T-helper 17 cell (primary cell): ENCODE measurements around the gene AGAP5. TPM values are rescaled to one million over a fixed set of nuclear protein-coding genes. Genes with fewer than 3 reads are reported as not detected.
"Not testable (repeated sequence)": the region's sequence is repeated elsewhere in the genome, so short reads cannot be mapped to it uniquely, and the experiment has no call there.

Experiments
- ATAC-seq: fragments of 150-1000 bp; cut with Tn5 transposase; 2 replicates; pipeline ENCODE4 v1.10.0; 2021; ENCODE audit warnings: mild to moderate bottlenecking, moderate library complexity
- DNase-seq, 3 donors: peaks; one replicate each; pipeline versions ENCODE4 v3.0.0 to v3.0.0-alpha.2; 2020 to 2021
- H3K9me3 ChIP-seq: one replicate; pipeline ENCODE4 v1.7.0; 2013; ENCODE audit warnings: low read length, mild to moderate bottlenecking; ENCODE audit not compliant: control insufficient read depth, poor library complexity, severe bottlenecking
- H3K27ac Mint-ChIP-seq: one replicate; pipeline ENCODE4 v1.8.0; 2022; ENCODE audit warnings: mild to moderate bottlenecking, moderate library complexity, mixed read lengths
- H3K27me3 Mint-ChIP-seq: one replicate; pipeline ENCODE4 v1.8.0; 2022; ENCODE audit warnings: mixed read lengths
- H3K36me3 Mint-ChIP-seq: one replicate; pipeline ENCODE4 v1.8.0; 2022; ENCODE audit warnings: low read depth, mixed read lengths
- H3K4me1 Mint-ChIP-seq: one replicate; pipeline ENCODE4 v1.8.0; 2022; ENCODE audit warnings: mild to moderate bottlenecking, mixed read lengths
- H3K4me3 Mint-ChIP-seq: one replicate; pipeline ENCODE4 v1.8.0; 2022; ENCODE audit warnings: mild to moderate bottlenecking, moderate library complexity, mixed read lengths
- total RNA-seq, 4 donors: library from RNA in 2 of 4; stranded (reverse) in 2 of 4; gene quantifications; one replicate each; pipeline ENCODE4 v1.2.3 and lab custom pipeline; 2022 to 2026

Gene AGAP5
- total RNA-seq, 2 donors from 2014 or later = 7.7 to 8.2 TPM

- H3K4me1 Mint-ChIP-seq, H3K36me3 Mint-ChIP-seq, DNase-seq, H3K4me3 Mint-ChIP-seq, H3K27me3 Mint-ChIP-seq, ATAC-seq, H3K9me3 ChIP-seq: not testable (repeated sequence)
- H3K27ac Mint-ChIP-seq = peak overlapping the region; percentile 43
Measured at GRCh38 chr10:73662705-73663104, 35.2 kb downstream of the AGAP5 start.

DNA sequence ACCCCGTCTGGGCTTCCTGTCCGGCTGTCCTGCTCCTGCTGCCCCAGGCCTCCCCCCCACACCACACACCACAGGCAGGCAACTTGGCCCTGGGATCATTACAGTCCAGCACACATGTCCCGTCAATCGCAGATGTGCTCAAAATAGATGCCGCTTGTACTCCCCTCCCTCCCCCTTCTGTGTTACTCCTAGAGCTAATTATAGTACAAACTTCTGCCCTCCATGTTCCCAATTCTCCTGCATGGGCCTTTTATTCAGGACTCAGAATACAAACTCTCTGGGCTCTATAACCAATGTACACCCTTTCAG is 42.0 kb downstream of the AGAP5 start, which contains the start of gene SYNPO2L:
Gene SYNPO2L (minus strand): TSS at position 40 of the 309 bp plus-strand sequence. CDS start 107 bp downstream, outside the sequence.
- no peak within 1 kb of the TSS for H3K4me3 Mint-ChIP-seq
- H3K27me3 Mint-ChIP-seq = no peaks in the 10 kb centered on the region
- H3K4me1 Mint-ChIP-seq = no peaks in the 10 kb centered on the region
- H3K27ac Mint-ChIP-seq = no peak within 1 kb of the TSS
- no peak for DNase-seq
- peaks cover 7% of the 10 kb centered on the region for H3K36me3 Mint-ChIP-seq
- no peaks in the 10 kb centered on the region for H3K9me3 ChIP-seq
- no peak for ATAC-seq

- no peaks in the 10 kb centered on the region for H3K9me3 ChIP-seq
- no peak for DNase-seq
- Mint-ChIP-seq H3K4me1 (no peaks in the 10 kb centered on the region), H3K27me3 (peaks cover 4% of the 10 kb centered on the region), H3K36me3 (peaks cover 7% of the 10 kb centered on the region), H3K4me3 (no peak overlapping the region), H3K27ac (no peak overlapping the region)
- ATAC-seq = no peak
Measured at GRCh38 chr10:73655257-73655989, 42.5 kb downstream of the AGAP5 start.

- peak overlapping the region; percentile 65 for H3K27ac Mint-ChIP-seq
- H3K9me3 ChIP-seq = no peaks in the 10 kb centered on the region
- no peak for DNase-seq
- H3K36me3 Mint-ChIP-seq = peaks cover 7% of the 10 kb centered on the region
- H3K4me3 Mint-ChIP-seq = no peak overlapping the region
- H3K4me1 Mint-ChIP-seq = peaks cover 3% of the 10 kb centered on the region
- peaks cover 15% of the 10 kb centered on the region for H3K27me3 Mint-ChIP-seq
- ATAC-seq = no peak
Measured at GRCh38 chr10:73653701-73654100, 44.2 kb downstream of the AGAP5 start.

DNA sequence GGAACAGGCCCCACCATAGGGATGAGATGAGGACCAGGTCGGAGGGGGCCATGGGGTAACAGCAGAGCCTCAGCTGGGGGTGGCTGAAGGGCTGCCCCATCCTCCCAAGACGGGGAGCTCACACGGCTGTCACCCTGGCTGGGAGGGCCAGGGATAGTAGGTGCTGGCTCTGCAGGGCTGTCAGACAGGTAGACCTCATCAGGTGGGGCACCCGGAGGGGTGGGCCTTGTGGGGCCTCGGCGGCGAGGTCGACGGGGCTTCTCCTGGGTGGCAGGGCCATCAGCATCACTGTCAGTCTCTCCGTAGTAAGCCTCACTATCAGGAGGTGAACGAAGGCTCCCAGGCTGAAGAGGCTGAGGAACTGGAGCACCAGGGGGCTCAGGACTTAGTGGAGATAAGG is 44.7 kb downstream of the AGAP5 start:
- peaks cover 7% of the 10 kb centered on the region for H3K36me3 Mint-ChIP-seq
- no peak for ATAC-seq
- H3K4me3 Mint-ChIP-seq = no peak overlapping the region
- DNase-seq = no peak
- H3K4me1 Mint-ChIP-seq = peaks cover 3% of the 10 kb centered on the region
- H3K27me3 Mint-ChIP-seq = peaks cover 16% of the 10 kb centered on the region
- H3K9me3 ChIP-seq = no peaks in the 10 kb centered on the region
- H3K27ac Mint-ChIP-seq = no peak overlapping the region

DNA sequence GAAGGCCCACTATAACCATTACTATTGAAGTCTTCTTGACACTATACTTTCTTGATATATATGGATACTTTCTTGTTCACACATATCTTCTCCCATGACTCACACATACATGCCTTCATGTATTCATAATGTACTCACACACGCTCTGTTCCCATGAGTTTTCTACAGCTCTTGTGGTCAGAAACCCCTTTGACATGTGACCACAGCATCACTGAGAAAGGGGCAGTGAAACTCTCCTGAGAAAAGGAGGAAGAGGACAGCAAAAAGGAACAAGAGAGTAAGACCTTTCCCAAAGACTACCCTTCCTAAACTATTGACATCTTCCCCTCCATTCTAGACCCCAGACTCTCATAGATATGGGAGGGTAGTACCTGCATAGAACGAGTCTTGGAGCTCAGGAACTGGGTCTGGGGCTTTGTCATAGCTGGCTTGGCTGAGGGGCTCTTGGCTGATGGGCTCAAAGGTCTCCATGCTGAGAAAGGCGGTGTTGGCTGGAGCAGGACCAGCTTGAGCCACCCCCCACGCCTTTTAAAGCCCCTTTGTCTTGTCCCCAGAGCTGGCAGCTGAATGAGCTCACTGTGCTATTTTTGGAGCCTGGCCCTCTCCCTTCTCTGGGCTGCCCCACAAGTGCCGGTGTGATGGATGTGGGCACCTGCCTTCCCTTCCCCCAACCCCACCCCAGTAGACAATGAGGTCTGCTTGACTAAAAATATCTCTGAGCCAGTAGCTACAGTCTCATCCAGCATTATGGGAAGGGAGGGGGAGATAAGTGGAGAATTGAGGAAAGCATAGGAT is 47.2 kb downstream of the AGAP5 start:
- ATAC-seq = no peak
- Mint-ChIP-seq H3K4me3 (no peak overlapping the region), H3K4me1 (peaks cover 6% of the 10 kb centered on the region), H3K27ac (no peak overlapping the region), H3K27me3 (peaks cover 24% of the 10 kb centered on the region), H3K36me3 (peaks cover 7% of the 10 kb centered on the region)
- no peak for DNase-seq
- H3K9me3 ChIP-seq = no peaks in the 10 kb centered on the region

GRCh38 chr10:73649876-73650536 is 47.9 kb downstream of the AGAP5 start:
- DNase-seq = no peak
- ATAC-seq = no peak
- peaks cover 9% of the 10 kb centered on the region for H3K4me1 Mint-ChIP-seq
- peaks cover 7% of the 10 kb centered on the region for H3K36me3 Mint-ChIP-seq
- no peaks in the 10 kb centered on the region for H3K9me3 ChIP-seq
- H3K4me3 Mint-ChIP-seq = no peak overlapping the region
- peaks cover 30% of the 10 kb centered on the region for H3K27me3 Mint-ChIP-seq
- no peak overlapping the region for H3K27ac Mint-ChIP-seq

GRCh38 chr10:73648975-73649829 is 48.7 kb downstream of the AGAP5 start:
- H3K27ac Mint-ChIP-seq = no peak overlapping the region
- H3K27me3 Mint-ChIP-seq = peaks cover 36% of the 10 kb centered on the region
- peaks cover 14% of the 10 kb centered on the region for H3K4me1 Mint-ChIP-seq
- peak overlapping the region; percentile 50 for H3K4me3 Mint-ChIP-seq
- H3K9me3 ChIP-seq = no peaks in the 10 kb centered on the region
- H3K36me3 Mint-ChIP-seq = peaks cover 6% of the 10 kb centered on the region
- DNase-seq (no peak), ATAC-seq (no peak)

GRCh38 chr10:73647875-73648651 is 49.8 kb downstream of the AGAP5 start:
- DNase-seq (no peak), ATAC-seq (peak; percentile 22)
- Mint-ChIP-seq H3K4me3 (peak overlapping the region; percentile 87), H3K27ac (peak overlapping the region; percentile 32), H3K27me3 (peaks cover 36% of the 10 kb centered on the region), H3K36me3 (peaks cover 4% of the 10 kb centered on the region), H3K4me1 (peaks cover 16% of the 10 kb centered on the region)
- no peaks in the 10 kb centered on the region for H3K9me3 ChIP-seq

GRCh38 chr10:73647211-73647874 is 50.6 kb downstream of the AGAP5 start:
- no peaks in the 10 kb centered on the region for H3K9me3 ChIP-seq
- Mint-ChIP-seq H3K4me1 (peaks cover 16% of the 10 kb centered on the region), H3K27me3 (peaks cover 36% of the 10 kb centered on the region), H3K27ac (peak overlapping the region; percentile 32), H3K36me3 (no peaks in the 10 kb centered on the region), H3K4me3 (peak overlapping the region; percentile 87)
- ATAC-seq (peak; percentile 21), DNase-seq (no peak)

- DNase-seq (no peak), ATAC-seq (no peak)
- no peaks in the 10 kb centered on the region for H3K36me3 Mint-ChIP-seq
- peak overlapping the region; percentile 87 for H3K4me3 Mint-ChIP-seq
- peaks cover 37% of the 10 kb centered on the region for H3K27me3 Mint-ChIP-seq
- H3K4me1 Mint-ChIP-seq = peaks cover 18% of the 10 kb centered on the region
- no peaks in the 10 kb centered on the region for H3K9me3 ChIP-seq
- peak overlapping the region; percentile 32 for H3K27ac Mint-ChIP-seq
Measured at GRCh38 chr10:73646598-73647041, 51.3 kb downstream of the AGAP5 start.

DNA sequence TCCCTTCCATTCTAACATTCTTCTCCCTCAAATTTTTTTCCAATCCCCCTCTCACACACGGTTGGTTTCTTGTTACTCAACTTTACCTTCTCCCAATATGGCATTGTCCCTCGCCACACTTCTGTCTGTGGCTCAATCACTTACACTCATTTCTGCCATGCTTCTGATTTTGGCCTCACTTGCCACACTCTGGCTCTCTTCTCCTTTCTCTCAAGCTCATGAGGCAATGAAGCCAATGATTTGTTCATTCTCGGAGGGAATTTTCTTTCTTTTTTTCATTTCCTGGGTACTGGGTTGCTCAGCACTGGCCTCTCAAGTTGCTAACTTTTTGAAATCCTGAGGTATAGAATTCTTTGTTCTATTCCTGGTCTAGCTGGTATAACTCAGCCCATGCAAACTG is 52.7 kb downstream of the AGAP5 start:
- Mint-ChIP-seq H3K4me1 (peaks cover 19% of the 10 kb centered on the region), H3K27me3 (peaks cover 39% of the 10 kb centered on the region), H3K36me3 (no peaks in the 10 kb centered on the region), H3K27ac (peak overlapping the region; percentile 29), H3K4me3 (no peak overlapping the region)
- DNase-seq (no peak), ATAC-seq (no peak)
- H3K9me3 ChIP-seq = no peaks in the 10 kb centered on the region
